ENCODE measurements around the gene NUDT22. TPM values are rescaled to one million over a fixed set of nuclear protein-coding genes. Genes with fewer than 3 reads are reported as not detected.
"Not testable (repeated sequence)": the region's sequence is repeated elsewhere in the genome, so short reads cannot be mapped to it uniquely, and the experiment has no call there.

The NUDT22 gene
- total RNA-seq, 2 donors from 2014 or later = 110 to 168 TPM

DNA sequence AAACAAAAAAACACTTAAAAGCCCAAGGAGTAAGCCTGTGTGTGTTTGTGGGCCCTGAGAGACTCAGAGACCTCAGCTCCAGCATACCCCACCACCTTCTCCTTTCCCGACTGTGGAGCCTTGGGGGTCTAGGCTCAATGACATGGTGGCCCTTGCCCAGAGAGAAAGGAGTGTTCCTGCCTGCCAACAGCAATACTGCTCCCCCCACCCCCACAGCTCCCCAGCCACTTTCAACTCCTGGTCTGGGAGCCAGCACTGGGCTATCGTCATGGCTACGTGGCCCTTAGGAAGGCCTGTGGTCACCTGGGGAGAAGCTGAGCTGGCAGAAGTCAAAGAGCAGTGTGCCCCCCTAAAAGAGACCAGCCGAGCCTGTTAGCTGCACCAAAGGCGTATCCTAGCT, 18.0 kb downstream of the NUDT22 start:
- Histone ChIP-seq H3K27ac (no peak overlapping the region), H3K27me3 (no peaks in the 10 kb centered on the region), H3K9me3 (no peaks in the 10 kb centered on the region), H3K4me1 (peaks cover 12% of the 10 kb centered on the region), H3K36me3 (no peaks in the 10 kb centered on the region), H3K9ac (ENCODE audit: low read depth in 2 of 2, low read length in 2 of 2) (no peak overlapping the region), H3K4me3 (no peak overlapping the region)
- no peak for DNase-seq
- TF ChIP-seq, protein P1, sequence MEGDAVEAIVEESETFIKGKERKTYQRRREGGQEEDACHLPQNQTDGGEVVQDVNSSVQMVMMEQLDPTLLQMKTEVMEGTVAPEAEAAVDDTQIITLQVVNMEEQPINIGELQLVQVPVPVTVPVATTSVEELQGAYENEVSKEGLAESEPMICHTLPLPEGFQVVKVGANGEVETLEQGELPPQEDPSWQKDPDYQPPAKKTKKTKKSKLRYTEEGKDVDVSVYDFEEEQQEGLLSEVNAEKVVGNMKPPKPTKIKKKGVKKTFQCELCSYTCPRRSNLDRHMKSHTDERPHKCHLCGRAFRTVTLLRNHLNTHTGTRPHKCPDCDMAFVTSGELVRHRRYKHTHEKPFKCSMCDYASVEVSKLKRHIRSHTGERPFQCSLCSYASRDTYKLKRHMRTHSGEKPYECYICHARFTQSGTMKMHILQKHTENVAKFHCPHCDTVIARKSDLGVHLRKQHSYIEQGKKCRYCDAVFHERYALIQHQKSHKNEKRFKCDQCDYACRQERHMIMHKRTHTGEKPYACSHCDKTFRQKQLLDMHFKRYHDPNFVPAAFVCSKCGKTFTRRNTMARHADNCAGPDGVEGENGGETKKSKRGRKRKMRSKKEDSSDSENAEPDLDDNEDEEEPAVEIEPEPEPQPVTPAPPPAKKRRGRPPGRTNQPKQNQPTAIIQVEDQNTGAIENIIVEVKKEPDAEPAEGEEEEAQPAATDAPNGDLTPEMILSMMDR (IDR thresholded peaks at IDR 0.05) = no peak
- intact Hi-C loops (cut with DNase I) = no loop called here

DNA sequence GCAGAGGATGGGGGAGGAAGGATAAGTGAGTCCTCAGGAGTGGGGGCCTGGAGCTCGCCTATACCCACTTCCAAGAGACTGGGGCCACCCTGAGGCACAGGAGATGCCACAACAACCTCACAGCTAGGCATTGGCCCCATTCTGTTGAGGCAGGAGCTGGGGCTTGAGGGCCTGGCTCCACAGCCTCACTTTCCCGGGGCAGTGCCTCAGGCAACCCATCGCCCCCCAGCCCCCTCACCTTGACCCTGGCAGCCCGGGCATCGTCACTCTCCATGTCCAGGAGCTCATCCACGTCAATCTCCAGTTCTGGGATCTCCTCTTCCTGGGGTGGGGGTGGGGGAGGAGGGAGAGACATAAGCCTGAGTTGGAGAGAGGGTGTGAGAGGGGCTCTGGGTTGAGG, 18.9 kb downstream of the NUDT22 start:
- TF ChIP-seq, protein P1 (IDR thresholded peaks at IDR 0.05) = no peak
- Histone ChIP-seq H3K36me3 (no peaks in the 10 kb centered on the region), H3K4me1 (peaks cover 9% of the 10 kb centered on the region), H3K9ac (ENCODE audit: low read depth in 2 of 2, low read length in 2 of 2) (peak overlapping the region; percentile 58 to 100), H3K27me3 (no peaks in the 10 kb centered on the region), H3K9me3 (no peaks in the 10 kb centered on the region), H3K27ac (peak overlapping the region; percentile 71), H3K4me3 (peak overlapping the region; percentile 68)
- intact Hi-C loops (cut with DNase I) = no loop called here
- no peak for DNase-seq

DNA sequence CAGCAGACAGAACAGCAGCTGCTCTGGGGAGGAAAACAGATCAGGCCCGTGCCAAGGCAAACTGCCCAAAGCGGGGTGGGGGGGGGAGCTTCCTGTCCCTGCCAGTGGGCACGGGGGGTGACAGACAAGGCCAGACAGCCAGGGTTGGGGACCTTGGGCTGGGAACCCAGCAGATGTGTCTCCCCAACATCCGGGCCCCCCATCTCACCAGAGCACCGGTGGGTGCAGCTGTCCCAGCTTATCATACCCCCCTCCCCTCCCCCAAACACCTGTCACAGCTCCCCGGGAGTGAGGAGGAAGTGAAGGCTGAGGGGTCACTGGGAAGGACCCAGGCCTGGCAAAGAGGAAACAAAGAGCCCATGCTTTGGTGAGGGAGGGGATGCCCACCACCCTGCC, 19.3 kb downstream of the NUDT22 start:
- peak overlapping the region; percentile 71 for H3K27ac ChIP-seq
- no peaks in the 10 kb centered on the region for H3K9me3 ChIP-seq
- H3K4me3 ChIP-seq = peak overlapping the region; percentile 68
- peaks cover 5% of the 10 kb centered on the region for H3K4me1 ChIP-seq
- intact Hi-C loops (cut with DNase I) = no loop called here
- no peak for DNase-seq
- TF ChIP-seq, protein P1 (IDR thresholded peaks at IDR 0.05) = no peak
- H3K27me3 ChIP-seq = no peaks in the 10 kb centered on the region
- H3K9ac ChIP-seq (ENCODE audit: low read depth in 2 of 2, low read length in 2 of 2) = peak overlapping the region; percentile 92 to 100
- H3K36me3 ChIP-seq = no peaks in the 10 kb centered on the region

DNA sequence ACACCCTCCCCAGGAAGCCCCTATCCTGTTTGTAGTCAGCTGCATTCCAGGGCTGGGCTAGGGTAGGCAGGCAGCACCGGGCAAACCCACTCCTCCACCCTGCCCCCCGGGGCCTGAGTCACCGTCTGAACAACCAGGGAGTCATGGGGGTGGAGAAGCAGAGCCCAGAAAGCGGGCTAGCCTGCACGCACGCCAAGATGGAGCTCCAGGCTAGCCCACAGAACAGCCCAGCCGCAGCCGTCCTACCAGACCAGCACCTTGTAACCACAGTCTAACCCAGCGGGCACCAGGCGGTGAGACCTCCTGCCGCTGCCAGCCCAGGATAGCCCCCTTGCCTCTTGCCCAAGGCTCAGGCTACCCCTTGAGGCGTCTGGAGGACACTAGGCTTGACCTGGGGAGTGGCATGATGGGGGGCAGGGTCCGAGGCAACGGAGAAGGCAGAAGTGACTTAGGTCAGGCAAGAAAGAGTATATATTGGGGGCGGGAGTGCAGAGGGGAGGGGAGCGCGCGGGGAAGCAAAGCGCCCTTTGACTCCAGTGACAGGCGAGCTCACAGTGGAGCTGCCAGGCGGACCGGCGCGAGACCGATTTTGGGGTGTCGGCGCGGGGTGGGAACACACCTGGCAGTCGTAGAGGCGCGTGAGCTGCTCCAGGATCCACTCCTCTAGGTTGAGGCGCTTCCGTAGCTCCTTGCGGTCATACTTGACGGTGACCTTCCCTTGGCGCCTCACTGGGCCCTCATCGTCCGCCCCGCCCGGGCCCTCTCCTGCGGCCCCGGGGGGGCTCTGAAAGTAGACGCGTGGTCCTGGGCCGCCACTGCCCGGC, 19.9 kb downstream of the NUDT22 start:
- H3K9ac ChIP-seq (ENCODE audit: low read depth in 2 of 2, low read length in 2 of 2) = peak overlapping the region; percentile 92 to 100
- TF ChIP-seq, protein P1 (IDR thresholded peaks at IDR 0.05) = no peak
- no peaks in the 10 kb centered on the region for H3K36me3 ChIP-seq
- peaks cover 4% of the 10 kb centered on the region for H3K4me1 ChIP-seq
- intact Hi-C loops (cut with DNase I) = no loop called here
- no peaks in the 10 kb centered on the region for H3K9me3 ChIP-seq
- H3K4me3 ChIP-seq = peak overlapping the region; percentile 68
- peak; percentile 77 for DNase-seq
- peak overlapping the region; percentile 71 for H3K27ac ChIP-seq
- H3K27me3 ChIP-seq = no peaks in the 10 kb centered on the region

DNA sequence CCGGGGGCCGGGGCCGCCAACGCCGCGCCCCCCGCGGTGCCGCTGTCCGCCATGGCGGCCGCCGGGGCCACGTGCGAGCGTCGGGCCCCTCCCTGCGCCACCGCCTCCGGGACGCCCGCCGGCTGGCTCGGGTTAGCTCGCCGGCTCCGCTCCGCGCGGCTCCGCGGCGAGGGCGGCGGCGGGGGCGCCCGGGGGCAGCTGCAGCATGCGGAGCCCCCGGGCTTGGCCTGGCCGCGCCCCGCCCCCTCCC, 20.5 kb downstream of the NUDT22 start:
- H3K27me3 ChIP-seq; DNase-seq; H3K27ac ChIP-seq; H3K4me1 ChIP-seq; intact Hi-C loops (cut with DNase I); H3K9me3 ChIP-seq; H3K36me3 ChIP-seq: not testable (repeated sequence)
- peak overlapping the region; percentile 68 for H3K4me3 ChIP-seq
- H3K9ac ChIP-seq (ENCODE audit: low read depth in 2 of 2, low read length in 2 of 2) = peak overlapping the region in 1 of 2 donors; percentile 92
